GM18868 (cell line): ENCODE data around the gene FBXO10.
"Not testable (repeated sequence)": the region's sequence is repeated elsewhere in the genome, so short reads cannot be mapped to it uniquely, and the experiment has no call there.

ENCODE experiments used
- ATAC-seq: cut with Tn5 transposase; IDR thresholded peaks from one replicate; pipeline ENCODE4 v1.9.1; 2021; ENCODE audit warnings: mild to moderate bottlenecking, moderate library complexity; ENCODE audit not compliant: unreplicated experiment

Gene FBXO10, protein sequence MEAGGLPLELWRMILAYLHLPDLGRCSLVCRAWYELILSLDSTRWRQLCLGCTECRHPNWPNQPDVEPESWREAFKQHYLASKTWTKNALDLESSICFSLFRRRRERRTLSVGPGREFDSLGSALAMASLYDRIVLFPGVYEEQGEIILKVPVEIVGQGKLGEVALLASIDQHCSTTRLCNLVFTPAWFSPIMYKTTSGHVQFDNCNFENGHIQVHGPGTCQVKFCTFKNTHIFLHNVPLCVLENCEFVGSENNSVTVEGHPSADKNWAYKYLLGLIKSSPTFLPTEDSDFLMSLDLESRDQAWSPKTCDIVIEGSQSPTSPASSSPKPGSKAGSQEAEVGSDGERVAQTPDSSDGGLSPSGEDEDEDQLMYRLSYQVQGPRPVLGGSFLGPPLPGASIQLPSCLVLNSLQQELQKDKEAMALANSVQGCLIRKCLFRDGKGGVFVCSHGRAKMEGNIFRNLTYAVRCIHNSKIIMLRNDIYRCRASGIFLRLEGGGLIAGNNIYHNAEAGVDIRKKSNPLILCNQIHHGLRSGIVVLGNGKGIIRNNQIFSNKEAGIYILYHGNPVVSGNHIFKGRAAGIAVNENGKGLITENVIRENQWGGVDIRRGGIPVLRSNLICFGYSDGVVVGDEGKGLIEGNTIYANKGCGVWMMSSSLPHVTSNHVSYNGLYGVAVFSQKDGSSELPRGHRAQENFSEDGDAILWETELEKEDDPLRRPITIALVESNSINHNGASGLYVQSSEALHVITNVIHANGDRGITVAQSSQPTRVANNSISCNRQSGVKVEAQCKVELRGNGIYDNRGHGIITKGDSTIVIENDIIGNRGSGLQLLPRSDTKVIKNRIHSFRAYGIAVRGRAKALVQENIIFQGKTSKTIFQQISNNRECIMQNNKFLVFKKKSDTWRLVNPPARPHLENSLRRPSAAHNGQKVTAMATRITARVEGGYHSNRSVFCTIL

DNA sequence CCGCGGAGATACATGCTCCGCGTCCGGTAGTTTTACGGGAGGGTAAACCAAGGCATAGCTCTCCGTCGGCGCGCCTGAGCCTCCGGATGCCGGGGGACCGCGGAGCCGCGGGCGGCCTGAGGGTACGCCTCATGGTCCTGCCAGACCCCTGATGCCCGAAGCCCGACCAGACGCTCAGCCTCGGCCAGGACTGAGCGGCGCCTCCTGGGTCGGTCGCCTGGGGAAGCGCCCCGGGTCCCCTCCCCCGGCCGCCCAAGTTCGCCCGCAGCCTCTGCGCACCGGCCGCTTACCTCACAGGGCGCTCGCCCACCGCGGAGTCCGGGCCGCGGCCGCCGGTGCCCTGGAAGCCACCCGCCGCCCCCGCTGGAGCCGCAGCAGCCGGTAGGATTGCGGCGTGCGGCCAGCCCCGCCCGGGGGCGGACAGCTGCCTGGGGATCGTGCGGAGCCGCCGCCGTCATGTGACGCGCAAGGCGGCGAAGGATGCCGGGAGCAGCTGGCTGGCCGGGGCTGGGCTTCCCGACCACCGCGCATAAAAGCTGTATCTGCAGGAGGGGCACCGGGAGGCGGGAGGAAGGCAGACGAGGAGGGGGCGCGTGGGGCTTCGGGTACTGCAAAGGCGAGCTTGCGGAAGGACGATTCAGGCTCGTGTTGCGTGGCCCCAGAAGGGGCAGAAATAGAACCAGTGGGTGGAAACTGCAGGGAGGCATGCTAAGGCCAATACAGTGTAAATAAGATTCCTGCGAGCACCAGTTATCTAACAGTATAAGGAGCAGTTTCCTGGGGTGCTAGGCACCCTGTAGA lies at the start of gene FBXO10:
FBXO10 (minus strand) TSS at position 460 of the 801 bp plus-strand sequence. CDS start 34,612 bp downstream, outside the sequence.
- peak; percentile 75 for ATAC-seq

DNA sequence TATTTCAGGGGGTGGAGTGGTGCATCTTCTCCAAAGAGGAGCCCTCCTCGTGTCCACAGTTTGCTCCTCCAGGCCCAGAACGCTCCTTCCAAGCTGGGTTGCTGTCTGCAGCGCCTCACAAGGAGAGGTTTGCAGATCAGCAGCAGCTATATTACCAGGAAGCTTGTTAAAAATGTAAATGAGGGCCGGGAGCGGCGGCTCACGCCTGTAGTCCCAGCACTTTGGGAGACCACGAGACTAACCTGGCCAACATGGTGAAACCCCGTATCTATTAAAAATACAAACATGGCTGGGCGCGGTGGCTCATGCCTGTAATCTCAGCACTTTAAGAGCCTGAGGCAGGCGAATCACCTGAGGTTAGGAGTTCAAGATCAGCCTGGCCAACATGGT lies 49.6 kb upstream of the FBXO10 start:
- ATAC-seq, result no peak

DNA sequence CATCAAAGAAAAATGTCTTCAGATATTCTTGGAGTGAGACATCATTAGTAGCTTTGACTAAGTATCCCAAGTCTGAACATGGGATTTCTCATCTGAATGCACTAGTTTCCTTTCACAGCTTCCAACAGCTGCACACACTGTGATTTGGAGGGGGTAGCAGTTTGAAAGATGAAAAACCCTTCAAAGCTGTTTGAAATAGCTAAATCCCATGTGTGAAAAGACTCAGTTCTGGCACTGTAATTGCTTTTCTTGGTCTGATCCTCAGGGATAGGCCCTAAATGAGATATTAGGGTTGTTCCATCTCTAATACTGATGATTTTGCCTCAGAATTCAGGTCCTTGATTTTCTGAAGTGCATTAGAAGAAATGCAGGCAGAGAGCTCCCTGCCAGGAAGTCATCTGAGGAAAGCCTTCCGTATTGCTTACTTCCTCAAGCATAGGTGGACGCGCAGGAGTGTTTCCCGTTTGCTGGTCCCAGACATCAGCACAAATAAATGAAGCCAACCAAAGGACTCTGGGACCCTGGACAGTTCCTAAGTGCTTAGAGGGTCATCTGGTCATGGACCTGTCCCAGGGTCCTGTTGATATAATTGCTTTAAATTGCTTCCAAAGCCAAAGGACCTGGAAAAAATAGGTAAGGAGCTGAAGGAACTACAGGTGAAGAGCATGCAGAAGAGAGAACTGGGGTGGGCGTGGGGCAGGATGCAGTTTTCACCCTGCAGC lies 49.0 kb upstream of the FBXO10 start:
- no peak for ATAC-seq

- ATAC-seq, result no peak
These were observed 47.9 kb upstream of the FBXO10 start for GRCh38 chr9:37624073-37624472.

DNA sequence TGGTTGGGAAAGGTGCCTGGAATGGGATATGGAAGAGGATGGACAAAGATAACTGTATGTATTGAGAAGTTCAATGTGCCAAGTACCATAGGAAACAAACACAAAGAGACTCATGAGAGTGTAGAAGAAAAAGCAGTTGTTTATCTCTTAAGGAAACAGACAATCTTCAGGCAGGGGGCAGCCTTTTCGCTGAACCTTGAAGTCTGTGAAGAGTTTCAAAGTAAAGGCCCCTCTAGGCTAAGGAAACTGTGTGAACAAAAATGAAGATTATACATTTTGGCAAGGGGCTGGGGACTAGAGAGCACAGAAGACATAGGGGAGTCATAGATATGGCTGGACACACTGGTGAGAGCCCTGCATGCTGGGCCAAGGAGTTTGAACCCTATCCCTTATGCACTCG lies 47.1 kb upstream of the FBXO10 start:
- no peak for ATAC-seq

- no peak for ATAC-seq
These were observed 46.3 kb upstream of the FBXO10 start for GRCh38 chr9:37622462-37622861.

GRCh38 chr9:37621273-37622121 lies 45.3 kb upstream of the FBXO10 start:
- ATAC-seq, result no peak

GRCh38 chr9:37620396-37620795 lies 44.2 kb upstream of the FBXO10 start:
- no peak for ATAC-seq

GRCh38 chr9:37619806-37620205 lies 43.6 kb upstream of the FBXO10 start:
- ATAC-seq, result no peak

DNA sequence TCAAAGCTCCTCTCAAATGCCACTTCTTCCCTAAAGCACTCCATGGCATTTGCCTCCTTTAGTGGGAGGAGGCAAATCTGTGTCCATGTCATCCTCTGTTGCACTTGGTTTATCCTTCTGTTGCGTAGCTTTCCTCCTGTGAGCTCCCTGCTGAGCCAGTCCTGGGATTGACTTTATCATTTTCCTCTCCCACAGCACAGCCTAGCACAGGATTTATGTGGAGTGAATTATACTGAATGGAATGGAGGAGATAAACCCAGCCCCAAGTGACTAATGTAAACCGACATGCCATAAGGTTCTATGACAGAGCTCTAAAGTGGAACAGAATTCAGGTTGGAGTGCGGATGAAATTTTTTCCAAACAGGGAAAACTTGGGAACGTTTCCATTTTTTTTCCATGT lies 42.6 kb upstream of the FBXO10 start:
- ATAC-seq, result no peak

DNA sequence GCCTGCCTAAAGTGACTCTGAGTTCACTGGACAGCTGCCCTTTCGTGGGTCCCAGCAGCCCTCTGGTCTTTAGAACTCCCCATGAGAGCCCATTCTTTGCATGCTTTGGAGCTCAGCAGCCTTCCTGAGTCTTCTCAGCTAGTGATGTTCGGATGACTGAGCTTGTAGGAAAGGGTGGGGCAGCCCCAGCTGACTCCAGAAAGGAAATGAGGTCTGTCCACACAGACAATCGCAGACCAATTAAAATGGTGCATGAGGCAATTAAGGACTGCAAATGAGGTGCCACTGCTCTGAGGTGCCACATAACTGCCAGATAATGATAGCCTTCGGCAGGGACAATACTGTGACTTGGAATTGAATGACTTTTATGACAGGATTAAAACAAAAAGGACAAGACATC lies 41.7 kb upstream of the FBXO10 start:
- no peak for ATAC-seq

DNA sequence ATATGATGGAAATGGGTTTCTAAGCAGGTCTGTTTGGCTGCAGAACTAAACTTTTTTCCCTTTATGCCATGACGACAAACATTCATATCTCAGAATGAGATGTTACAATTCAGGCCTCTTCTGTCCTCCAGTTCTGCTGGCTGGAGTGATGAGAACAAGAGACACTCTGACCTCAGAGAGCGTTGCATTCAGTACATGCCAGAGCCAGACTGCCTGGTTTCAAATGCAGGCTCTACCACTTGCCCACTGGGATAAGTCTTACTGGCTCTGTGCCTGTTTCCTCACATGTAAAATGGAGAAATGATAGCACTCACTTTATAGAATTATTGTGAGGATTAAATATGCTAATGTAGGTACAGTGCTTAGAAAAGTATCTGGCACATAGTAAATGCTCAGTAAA lies 41.0 kb upstream of the FBXO10 start:
- no peak for ATAC-seq

GRCh38 chr9:37611961-37612360 lies 35.8 kb upstream of the FBXO10 start:
- ATAC-seq, result no peak

DNA sequence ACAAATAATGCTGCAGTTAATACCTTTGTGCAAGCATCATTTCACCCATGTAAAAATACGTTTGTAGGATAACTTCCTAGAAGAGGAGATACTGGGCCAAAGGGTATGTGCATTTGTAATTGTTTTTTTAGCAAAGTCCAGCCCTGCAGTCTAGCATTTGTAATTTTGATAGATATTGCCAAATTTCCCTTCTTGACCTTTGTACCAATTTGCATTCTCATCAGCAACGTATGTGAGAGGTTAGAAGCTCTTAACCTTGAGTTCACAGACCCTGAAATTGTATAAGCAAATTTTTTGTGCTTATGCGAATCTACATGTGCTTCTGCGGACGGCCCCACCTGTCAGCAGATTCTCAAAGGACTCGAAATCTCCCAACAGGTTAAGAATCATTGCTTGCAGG lies 34.8 kb upstream of the FBXO10 start:
- no peak for ATAC-seq

DNA sequence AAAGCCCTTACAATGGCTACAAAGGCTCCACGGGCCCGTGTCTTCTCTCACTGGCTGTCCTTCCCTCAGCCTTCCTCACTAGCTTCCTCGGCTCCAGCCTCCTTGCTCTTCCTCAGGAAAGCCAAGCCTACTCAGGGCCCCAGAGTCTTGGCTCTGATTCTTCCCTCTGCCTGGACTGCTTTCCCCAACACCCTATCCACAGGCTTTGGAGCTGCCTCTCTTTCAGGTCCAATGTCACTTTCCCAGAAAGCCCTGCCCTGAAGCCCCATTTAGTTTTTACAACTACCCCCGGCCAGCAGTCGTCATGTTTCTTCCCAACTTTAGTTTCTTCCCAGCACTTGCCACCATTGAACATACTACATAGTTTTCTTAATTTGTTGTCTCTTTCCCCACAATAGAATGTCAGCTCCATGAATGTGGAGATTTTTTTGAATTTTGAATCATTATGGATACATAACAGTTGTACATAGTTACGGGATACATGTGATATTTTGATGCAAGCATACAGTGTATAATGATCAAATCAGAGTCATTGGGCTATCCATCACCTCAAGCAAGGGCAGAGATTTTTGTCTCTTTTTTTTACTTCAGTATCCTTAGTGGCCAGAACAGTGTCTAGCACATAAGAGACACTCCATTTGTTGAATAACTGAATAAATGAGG lies 33.7 kb upstream of the FBXO10 start:
- no peak for ATAC-seq

DNA sequence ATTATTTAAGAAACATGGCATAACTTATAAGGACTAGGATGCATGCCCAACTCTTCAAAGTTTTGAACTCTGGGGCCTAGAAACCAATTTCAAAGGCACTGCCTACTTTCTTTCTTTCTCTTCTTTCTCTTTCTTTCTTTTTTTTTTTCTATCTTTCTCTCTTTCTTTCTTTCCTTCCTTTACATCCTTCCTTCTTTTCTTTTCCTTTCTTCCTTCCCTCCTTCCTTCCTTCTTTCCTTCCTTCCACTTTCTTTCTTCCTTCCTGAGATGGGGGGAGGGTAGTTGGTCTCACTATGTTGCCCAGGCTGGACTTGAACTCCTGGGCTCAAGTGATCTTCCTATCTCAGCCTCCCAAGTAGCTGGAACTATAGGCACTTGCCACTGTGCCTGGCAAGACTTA lies 32.1 kb upstream of the FBXO10 start:
- ATAC-seq, result no peak

- ATAC-seq, result no peak
These were observed 28.1 kb upstream of the FBXO10 start for GRCh38 chr9:37604296-37604695.

DNA sequence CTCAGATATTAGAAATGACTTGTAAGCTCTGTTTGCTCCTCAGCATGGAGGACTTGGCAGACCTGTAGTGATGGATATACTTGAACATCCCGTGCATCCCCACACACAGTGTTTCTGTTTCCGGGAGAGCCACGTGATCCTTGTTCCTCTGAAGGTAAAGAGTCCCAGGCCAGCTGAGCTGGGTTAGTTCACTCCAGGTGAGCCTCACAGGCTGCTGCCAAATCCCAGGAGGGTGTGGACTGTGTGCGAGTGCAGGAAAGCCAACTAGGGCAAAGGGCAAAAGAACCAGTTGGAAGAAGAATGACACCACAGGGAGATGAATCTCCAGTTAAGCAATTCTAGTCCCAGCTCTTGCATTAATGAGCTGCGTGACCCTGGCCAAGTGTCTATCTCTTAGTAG lies 26.6 kb upstream of the FBXO10 start:
- ATAC-seq, result no peak

DNA sequence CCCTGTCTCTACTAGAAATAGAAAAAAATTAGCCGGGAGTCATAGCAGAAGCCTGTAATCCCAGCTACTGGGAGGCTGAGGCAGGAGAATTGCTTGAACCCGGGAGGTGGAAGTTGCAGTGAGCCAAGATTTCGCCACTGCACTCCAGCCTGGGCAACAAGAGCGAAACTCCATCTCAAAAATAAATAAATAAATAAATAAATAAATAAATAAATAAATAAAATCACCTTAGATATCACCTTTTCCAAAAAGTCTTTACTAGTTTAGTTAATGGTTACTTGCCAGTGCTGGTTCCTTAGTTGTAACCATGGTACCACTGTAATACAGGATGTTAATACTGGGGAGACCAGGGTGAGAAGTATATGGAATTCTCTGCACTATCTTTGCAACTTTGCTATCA lies 25.9 kb upstream of the FBXO10 start:
- ATAC-seq, result not testable (repeated sequence)
